ENCODE results near the gene EGLN3.

- TF ChIP-seq EZH2 (IDR thresholded peaks at IDR 0.05; ENCODE audit: borderline replicate concordance, low read length) (no peak), CTCF (IDR thresholded peaks at IDR 0.05; ENCODE audit: low read length) (no peak)
Observed at GRCh38 chr14:33925235-33925634, 25.6 kb downstream of the EGLN3 start.

Data from OCI-LY1 (cell line).